CD4-positive, alpha-beta T cell treated with Interleukin-21 for 1 hour (primary cell): ENCODE data around the gene AKT2.

Source experiments
- DNase-seq: peaks from one replicate; pipeline ENCODE4 v3.0.0-alpha.2; 2020

AKT2 gene

DNA sequence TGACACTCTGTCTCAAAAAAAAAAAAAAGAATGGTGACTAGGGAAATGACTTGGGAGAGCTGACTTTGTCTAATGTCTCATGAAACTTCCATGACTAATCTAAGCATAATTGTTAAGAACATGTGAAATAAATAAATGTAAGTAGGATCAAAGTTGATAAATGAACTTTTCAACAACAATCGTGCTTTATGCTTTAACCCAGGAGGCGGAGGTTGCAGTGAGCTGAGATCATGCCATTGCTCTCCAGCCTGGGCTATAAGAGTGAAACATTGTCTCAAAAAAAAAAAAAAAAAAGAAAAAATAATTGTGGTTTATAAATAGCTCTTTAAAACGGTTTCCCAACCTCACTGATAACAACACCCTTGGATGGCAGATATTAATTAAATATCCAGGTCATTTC lies 12.9 kb upstream of the AKT2 start:
- no peak for DNase-seq

DNA sequence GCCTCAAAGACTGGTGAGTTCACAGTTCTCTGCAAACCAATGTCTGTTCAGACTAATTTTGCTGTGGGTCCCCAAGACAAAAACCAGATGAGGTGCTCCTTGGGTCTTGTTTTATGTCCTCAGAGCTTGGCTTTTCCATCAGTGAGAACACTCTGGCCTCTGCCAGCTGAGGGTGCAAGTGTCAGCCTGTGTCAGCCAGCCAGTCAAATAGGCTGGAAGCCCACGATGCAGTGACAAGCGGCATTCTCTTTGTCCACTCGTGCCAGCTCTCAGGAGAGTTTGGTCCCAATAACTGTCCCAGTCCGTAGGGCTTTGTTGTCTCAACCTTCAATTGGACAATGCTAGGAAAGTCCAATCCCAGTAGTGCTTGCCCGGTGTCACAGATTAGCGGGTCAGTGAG lies 9.4 kb upstream of the AKT2 start:
- no peak for DNase-seq

DNA sequence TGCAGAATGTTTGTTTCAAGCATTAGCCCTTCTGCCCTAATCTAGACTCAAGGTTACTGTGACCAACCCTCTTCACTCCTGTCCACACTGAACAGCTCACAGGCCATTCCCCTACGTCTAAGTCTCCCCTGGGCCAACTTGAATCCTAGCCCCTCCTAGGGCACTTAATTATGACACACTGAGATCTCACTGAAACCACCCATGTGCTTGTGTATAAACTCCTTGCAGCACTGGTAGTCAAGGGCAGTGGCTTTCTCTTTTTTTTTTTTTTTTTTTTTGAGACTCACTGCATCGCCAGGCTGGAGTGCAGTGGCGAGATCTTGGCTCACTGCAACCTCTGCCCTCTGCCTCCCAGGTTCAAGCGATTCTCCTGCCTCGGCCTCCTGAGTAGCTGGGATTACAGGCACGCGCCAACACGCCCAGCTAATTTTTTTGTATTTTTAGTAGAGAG lies 1.9 kb upstream of the AKT2 start:
- DNase-seq, result no peak

- DNase-seq, result no peak
Observed at GRCh38 chr19:40286235-40286970, 1.3 kb upstream of the AKT2 start.

DNA sequence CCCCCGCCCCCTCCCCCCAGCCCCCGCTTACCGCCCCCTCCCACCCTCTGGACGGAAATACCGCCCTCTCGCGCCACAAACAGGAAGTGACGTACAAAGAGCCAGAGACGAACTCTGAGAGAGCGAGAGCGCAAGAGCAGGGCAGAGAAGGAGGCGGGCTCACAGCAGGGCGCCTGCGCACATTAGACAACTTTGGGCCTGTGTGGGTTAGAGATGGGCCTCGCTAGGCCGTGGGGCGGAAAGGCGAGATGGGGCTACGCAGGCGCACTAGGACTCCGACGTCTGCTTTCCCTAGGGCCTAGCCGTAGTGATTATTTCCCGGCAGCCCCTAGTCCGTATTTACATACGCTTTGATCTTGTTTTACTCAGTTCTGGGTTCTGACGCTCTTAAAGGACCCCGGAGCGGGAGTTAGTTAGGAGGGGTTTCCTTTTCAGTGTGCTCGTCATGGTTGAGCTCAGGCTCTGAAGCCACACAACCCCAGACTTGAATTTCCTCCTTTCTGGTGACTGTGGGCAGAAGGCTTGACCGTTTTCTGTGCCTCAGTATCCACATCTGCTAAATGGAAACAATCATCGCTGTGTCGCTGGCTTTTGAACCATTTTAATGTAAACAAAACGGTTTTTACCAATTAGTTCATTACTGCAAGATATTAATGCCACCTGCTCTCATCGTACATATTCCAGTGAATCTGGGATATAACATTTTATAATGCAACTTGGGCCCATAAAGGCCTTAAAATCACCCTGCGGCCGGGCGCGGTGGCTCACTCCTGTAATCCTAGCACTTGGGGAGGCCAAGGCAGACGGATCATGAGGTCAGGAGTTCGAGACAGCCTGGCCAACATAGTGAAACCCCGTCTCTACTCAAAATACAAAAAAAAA lies 449 bp upstream of the AKT2 start:
- peak; percentile 100 for DNase-seq

DNA sequence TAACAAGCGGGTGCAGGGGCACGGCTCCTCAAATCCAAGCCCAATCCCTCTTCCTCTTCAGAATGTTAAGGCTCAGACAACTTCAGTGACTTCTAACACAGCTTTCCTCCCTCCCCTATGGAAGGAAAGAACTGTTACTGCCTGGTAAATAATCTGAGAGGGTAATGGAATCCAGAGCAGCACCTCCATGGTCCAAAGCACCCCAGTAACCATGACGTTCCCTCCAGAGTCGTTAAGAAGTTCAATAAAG lies 969 bp downstream of the AKT2 start:
- DNase-seq, result no peak

- DNase-seq, result no peak
Observed at GRCh38 chr19:40283414-40284250, 1.5 kb downstream of the AKT2 start.

GRCh38 chr19:40282920-40283319 lies 2.2 kb downstream of the AKT2 start:
- DNase-seq, result no peak

- DNase-seq, result no peak
Observed at GRCh38 chr19:40282209-40282580, 3.0 kb downstream of the AKT2 start.

- no peak for DNase-seq
Observed at GRCh38 chr19:40281381-40282208, 3.5 kb downstream of the AKT2 start.

DNA sequence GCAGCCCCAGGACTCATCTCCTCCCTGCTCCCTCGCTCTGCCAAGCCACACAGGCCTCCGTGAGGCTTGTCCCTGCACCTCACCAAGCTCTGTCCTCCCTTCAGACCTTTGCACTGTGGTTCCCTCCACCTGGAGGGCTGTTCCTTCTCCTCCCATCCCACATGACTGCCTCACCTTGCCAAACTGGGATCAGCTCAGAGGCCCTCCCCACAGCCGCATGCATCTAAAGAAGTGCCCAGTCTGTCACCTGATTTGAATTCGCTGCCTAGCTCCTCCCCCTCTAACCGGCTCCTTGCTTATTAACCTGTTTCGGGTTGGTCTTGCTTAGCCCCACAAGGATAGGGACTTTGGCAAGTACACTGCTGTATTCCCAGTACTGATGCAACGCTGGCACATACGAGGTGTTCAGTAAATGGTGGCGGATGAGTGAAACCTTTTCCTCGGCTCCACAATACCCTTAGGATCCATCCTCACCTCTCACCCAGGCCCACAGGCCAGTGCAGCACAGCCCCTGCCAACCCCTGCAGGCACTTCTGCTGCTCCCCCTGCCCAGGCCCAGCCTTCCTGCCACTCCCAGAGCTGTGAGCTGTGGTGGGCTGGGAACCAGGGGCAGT lies 4.4 kb downstream of the AKT2 start:
- no peak for DNase-seq

- DNase-seq, result no peak
Observed at GRCh38 chr19:40279761-40280607, 5.2 kb downstream of the AKT2 start.

DNA sequence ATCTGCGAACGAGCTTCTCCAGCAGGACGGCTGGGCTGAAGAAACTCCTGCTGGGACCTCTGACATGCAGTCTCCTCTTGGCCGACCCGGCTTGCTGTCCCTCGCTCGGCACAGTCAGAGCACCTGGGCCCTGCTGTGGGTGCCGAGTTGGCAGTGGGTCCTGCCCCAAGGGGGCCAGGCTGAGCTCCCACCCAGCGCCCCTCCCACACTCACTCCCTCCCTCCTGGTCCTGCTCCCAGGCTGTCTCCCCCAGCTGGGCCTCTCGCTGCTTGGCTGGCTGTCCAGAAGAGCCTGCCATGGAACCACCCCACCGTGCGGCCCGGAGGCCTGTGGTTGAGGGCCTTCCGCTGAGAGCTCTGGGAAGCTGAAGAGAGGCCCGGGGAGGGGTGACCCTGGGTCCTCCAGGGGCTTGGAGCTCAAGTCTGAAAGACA lies 6.0 kb downstream of the AKT2 start:
- no peak for DNase-seq

GRCh38 chr19:40278361-40279035 lies 6.6 kb downstream of the AKT2 start:
- DNase-seq, result no peak

GRCh38 chr19:40277356-40278059 lies 7.6 kb downstream of the AKT2 start:
- DNase-seq, result no peak

GRCh38 chr19:40274585-40275544 lies 10.3 kb downstream of the AKT2 start:
- peak; percentile 22 for DNase-seq

- DNase-seq, result no peak
Observed at GRCh38 chr19:40273469-40274360, 11.4 kb downstream of the AKT2 start.

- DNase-seq, result no peak
Observed at GRCh38 chr19:40272261-40272660, 12.9 kb downstream of the AKT2 start.
